ENCODE measurements around the gene ANKDD1B. TPM values are rescaled to one million over a fixed set of nuclear protein-coding genes. Genes with fewer than 3 reads are reported as not detected.

ANKDD1B gene
- total and polyA plus RNA-seq, 9 of the 15 experiments (the other 6 are each of a cell fraction or from before 2014, with no cell fraction given), result 0.04 to 0.29 (median 0.18) TPM; not detected in 1

DNA sequence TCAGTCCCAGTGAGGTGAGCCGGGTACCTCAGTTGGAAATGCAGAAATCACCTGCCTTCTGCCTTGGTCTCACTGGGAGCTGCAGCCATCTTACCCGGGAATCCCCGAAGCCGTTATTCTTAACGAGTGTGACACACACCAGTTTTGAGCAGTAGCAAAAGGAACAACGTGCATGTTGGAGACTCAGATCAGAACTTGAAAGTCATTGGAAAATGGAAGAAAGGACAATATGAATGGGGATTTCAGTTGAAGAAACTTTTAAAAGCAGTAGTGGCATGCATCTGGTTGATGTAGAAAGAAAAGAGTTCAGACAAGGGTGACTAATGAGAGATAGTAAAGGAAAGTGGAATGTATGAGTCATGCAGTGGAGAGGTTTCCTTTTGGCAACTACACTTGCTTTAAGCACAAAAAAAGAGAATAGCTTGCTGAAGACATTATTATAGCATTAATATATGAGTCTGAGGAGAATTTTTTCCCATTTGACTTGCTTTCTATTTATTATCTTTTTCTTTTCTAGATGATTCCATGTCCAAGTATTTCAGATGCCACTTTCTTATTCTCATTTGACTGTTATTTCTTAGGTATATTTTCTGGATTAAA lies 44.4 kb upstream of the ANKDD1B start (continued):
- TF ChIP-seq, protein P1, sequence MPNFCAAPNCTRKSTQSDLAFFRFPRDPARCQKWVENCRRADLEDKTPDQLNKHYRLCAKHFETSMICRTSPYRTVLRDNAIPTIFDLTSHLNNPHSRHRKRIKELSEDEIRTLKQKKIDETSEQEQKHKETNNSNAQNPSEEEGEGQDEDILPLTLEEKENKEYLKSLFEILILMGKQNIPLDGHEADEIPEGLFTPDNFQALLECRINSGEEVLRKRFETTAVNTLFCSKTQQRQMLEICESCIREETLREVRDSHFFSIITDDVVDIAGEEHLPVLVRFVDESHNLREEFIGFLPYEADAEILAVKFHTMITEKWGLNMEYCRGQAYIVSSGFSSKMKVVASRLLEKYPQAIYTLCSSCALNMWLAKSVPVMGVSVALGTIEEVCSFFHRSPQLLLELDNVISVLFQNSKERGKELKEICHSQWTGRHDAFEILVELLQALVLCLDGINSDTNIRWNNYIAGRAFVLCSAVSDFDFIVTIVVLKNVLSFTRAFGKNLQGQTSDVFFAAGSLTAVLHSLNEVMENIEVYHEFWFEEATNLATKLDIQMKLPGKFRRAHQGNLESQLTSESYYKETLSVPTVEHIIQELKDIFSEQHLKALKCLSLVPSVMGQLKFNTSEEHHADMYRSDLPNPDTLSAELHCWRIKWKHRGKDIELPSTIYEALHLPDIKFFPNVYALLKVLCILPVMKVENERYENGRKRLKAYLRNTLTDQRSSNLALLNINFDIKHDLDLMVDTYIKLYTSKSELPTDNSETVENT (CRISPR knock-in tag; IDR thresholded peaks at IDR 0.05), result no peak
- TF ChIP-seq, protein P2, sequence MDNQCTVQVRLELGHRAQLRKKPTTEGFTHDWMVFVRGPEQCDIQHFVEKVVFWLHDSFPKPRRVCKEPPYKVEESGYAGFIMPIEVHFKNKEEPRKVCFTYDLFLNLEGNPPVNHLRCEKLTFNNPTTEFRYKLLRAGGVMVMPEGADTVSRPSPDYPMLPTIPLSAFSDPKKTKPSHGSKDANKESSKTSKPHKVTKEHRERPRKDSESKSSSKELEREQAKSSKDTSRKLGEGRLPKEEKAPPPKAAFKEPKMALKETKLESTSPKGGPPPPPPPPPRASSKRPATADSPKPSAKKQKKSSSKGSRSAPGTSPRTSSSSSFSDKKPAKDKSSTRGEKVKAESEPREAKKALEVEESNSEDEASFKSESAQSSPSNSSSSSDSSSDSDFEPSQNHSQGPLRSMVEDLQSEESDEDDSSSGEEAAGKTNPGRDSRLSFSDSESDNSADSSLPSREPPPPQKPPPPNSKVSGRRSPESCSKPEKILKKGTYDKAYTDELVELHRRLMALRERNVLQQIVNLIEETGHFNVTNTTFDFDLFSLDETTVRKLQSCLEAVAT (IDR thresholded peaks at IDR 0.05), result no peak
- TF ChIP-seq ID3 (CRISPR knock-in tag; IDR thresholded peaks at IDR 0.05) (no peak), ID3 (tag; IDR thresholded peaks at IDR 0.05) (peak; percentile 68), CBX5 (IDR thresholded peaks at IDR 0.05; ENCODE audit: borderline replicate concordance, low read depth) (no peak), KLF6 (CRISPR knock-in tag; IDR thresholded peaks at IDR 0.05; ENCODE audit: borderline replicate concordance) (peak; percentile 22; the same call in 1 of the 2 replicates), NFE2 (IDR thresholded peaks at IDR 0.05; ENCODE audit: low read depth) (peak; percentile 66), SNIP1 (IDR thresholded peaks at IDR 0.05; ENCODE audit: low read depth) (0 out of 2 replicates have a peak, but pooled peaks have one; percentile 36), HDAC6 (IDR thresholded peaks at IDR 0.05; ENCODE audit: low read depth, low read length) (no peak), ZNF407 (IDR thresholded peaks at IDR 0.05; ENCODE audit: low read depth) (no peak), ZNF143 (CRISPR knock-in tag; IDR thresholded peaks at IDR 0.05) (no peak), ZNF76 (CRISPR knock-in tag; IDR thresholded peaks at IDR 0.05; ENCODE audit: borderline replicate concordance) (no peak)
- TF ChIP-seq, protein P3, sequence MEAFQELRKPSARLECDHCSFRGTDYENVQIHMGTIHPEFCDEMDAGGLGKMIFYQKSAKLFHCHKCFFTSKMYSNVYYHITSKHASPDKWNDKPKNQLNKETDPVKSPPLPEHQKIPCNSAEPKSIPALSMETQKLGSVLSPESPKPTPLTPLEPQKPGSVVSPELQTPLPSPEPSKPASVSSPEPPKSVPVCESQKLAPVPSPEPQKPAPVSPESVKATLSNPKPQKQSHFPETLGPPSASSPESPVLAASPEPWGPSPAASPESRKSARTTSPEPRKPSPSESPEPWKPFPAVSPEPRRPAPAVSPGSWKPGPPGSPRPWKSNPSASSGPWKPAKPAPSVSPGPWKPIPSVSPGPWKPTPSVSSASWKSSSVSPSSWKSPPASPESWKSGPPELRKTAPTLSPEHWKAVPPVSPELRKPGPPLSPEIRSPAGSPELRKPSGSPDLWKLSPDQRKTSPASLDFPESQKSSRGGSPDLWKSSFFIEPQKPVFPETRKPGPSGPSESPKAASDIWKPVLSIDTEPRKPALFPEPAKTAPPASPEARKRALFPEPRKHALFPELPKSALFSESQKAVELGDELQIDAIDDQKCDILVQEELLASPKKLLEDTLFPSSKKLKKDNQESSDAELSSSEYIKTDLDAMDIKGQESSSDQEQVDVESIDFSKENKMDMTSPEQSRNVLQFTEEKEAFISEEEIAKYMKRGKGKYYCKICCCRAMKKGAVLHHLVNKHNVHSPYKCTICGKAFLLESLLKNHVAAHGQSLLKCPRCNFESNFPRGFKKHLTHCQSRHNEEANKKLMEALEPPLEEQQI (IDR thresholded peaks at IDR 0.05), result peak; percentile 80; the same call in 1 of the 2 replicates

Measured in K562 (cell line).